ENCODE results near the gene SLC2A2.
A peak's percentile ranks its signal among the peaks of the same experiment; 100 is the strongest.

SLC2A2 gene

GRCh38 chr3:170961616-170962400, 64.7 kb downstream of the SLC2A2 start:
- no peak overlapping the region for H3K4me3 ChIP-seq (ENCODE audit: low read depth, low read length)
- peak; percentile 71 for DNase-seq (ENCODE audit: low read depth)
- TF ChIP-seq, protein P1, sequence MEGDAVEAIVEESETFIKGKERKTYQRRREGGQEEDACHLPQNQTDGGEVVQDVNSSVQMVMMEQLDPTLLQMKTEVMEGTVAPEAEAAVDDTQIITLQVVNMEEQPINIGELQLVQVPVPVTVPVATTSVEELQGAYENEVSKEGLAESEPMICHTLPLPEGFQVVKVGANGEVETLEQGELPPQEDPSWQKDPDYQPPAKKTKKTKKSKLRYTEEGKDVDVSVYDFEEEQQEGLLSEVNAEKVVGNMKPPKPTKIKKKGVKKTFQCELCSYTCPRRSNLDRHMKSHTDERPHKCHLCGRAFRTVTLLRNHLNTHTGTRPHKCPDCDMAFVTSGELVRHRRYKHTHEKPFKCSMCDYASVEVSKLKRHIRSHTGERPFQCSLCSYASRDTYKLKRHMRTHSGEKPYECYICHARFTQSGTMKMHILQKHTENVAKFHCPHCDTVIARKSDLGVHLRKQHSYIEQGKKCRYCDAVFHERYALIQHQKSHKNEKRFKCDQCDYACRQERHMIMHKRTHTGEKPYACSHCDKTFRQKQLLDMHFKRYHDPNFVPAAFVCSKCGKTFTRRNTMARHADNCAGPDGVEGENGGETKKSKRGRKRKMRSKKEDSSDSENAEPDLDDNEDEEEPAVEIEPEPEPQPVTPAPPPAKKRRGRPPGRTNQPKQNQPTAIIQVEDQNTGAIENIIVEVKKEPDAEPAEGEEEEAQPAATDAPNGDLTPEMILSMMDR (conservative IDR thresholded peaks at IDR 0.05; ENCODE audit: low read depth, low read length): peak; percentile 34

DNA sequence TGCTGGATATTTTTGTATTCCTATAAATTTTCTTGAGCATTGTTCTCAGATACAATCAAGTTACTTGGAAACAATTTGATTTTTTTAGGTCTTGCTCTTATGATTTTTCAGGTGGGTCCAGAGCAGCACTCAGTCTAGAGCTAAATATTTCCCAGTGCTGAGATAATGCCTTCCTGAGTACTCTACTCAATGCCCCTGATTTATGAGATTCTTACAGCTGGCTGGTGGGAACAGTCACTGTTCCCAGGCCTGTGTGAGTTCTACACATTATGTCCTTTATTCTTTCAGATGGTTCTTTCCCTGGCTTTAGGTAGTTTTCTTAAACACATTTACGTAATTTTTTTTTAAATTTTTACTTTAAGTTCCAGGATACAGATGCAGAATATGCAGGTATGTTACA, 67.1 kb downstream of the SLC2A2 start:
- TF ChIP-seq, protein P1 (conservative IDR thresholded peaks at IDR 0.05; ENCODE audit: low read depth, low read length): no peak
- no peak overlapping the region for H3K4me3 ChIP-seq (ENCODE audit: low read depth, low read length)
- no peak for DNase-seq (ENCODE audit: low read depth)

- no peak for DNase-seq (ENCODE audit: low read depth)
- TF ChIP-seq, protein P1 (conservative IDR thresholded peaks at IDR 0.05; ENCODE audit: low read depth, low read length): no peak
Measured at GRCh38 chr3:170956647-170957046, 69.9 kb downstream of the SLC2A2 start.

DNA sequence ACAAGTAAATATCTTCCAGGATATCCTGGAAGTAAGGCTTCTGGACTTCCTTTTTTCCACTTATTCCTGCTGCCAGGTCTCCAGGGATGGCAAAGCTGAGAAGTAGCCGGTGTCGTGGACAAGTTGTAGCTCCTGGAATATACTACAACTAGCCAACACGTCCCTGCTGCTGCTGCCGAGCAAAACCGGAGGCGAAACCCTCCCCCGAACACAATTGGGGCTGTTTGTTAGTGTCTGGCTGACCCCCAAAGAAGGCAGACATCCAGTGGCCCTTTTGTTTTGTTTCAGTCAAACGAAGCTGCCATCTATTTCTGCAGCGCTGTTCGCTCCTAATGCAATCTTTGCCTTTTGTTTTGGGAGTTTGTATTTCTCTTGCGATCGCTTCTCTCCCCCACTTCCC, 72.8 kb downstream of the SLC2A2 start:
- TF ChIP-seq, protein P1 (conservative IDR thresholded peaks at IDR 0.05; ENCODE audit: low read depth, low read length): no peak

More at GRCh38 chr3:170956647-170957046, 69.9 kb downstream of the SLC2A2 start:
- H3K4me3 ChIP-seq (ENCODE audit: low read depth, low read length): no peak overlapping the region

GRCh38 chr3:170953229-170953628, 73.3 kb downstream of the SLC2A2 start:
- TF ChIP-seq, protein P1 (conservative IDR thresholded peaks at IDR 0.05; ENCODE audit: low read depth, low read length): no peak
- no peak overlapping the region for H3K4me3 ChIP-seq (ENCODE audit: low read depth, low read length)
- no peak for DNase-seq (ENCODE audit: low read depth)

More for the DNA sequence above, 72.8 kb downstream of the SLC2A2 start:
- no peak for DNase-seq (ENCODE audit: low read depth)
- H3K4me3 ChIP-seq (ENCODE audit: low read depth, low read length): no peak overlapping the region

- no peak overlapping the region for H3K4me3 ChIP-seq (ENCODE audit: low read depth, low read length)
- no peak for DNase-seq (ENCODE audit: low read depth)
- TF ChIP-seq, protein P1 (conservative IDR thresholded peaks at IDR 0.05; ENCODE audit: low read depth, low read length): no peak
Measured at GRCh38 chr3:170949211-170949610, 77.3 kb downstream of the SLC2A2 start.

Data from choroid plexus epithelial cell (primary cell).